ENCODE measurements around the gene UNC80.

Gene UNC80

DNA sequence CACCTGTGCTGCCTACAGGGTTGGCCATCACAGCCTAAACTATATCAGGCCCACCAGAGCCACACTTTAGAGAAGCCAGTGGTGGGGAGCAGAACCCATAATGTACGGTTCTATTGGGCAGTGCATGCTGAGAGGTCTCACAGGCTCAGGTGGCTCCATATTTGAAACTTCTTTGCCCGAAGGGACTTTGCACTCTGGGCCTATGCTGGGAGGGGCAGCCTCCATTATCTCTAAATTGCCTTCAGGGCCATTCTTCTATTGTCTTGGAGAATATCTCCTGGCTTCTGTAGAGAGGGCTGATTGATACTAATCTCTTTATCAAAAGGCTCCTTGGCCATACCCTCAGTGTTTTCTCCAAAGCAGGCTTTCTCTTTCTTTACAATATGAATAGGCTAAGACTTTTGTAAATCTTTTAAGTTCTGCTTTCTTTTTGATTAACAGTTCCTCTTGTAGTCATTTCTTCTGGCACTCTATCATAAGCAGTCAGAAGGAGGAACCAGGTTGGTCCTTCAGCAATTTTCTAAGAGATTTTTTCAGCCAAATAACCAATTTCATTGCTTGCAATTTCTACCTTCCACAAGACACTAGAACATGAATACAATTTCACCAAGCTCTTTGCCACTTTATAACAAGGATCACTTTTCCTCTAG is 275.3 kb downstream of the UNC80 start:
- DNase-seq: no peak

All from fibroblast of skin of right quadriceps (primary cell).